ENCODE results near the gene LOXL1. TPM values are rescaled to one million over a fixed set of nuclear protein-coding genes. Genes with fewer than 3 reads are reported as not detected.
"Not testable (repeated sequence)": the region's sequence is repeated elsewhere in the genome, so short reads cannot be mapped to it uniquely, and the experiment has no call there.

LOXL1 gene
- total RNA-seq, 1 donor from 2014 or later = 1.0 TPM

DNA sequence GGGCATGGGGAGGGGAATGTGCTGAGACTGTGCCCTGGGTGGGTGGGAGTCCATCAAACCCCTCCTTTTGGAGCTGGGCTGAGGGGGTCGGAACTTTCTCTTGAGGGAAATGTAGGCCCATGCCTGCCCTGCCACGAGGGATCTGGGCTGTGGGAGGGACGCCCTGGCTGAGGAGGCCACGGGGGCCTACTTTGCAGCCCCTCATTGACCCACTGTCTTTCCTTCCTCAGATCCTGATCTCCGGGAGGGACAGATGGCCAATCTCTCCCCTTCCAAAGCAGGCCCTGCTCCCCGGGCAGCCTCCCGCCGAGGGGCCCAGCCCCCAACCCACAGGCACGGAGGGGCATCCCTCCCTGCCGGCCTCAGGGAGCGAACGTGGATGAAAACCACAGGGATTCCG lies 25.3 kb downstream of the LOXL1 start:
- intact Hi-C loops (cut with micrococcal nuclease) = loop anchor here (1.0 kb wide), 1 partner anchor 13 kb away; no protein-coding TSS in a partner anchor

DNA sequence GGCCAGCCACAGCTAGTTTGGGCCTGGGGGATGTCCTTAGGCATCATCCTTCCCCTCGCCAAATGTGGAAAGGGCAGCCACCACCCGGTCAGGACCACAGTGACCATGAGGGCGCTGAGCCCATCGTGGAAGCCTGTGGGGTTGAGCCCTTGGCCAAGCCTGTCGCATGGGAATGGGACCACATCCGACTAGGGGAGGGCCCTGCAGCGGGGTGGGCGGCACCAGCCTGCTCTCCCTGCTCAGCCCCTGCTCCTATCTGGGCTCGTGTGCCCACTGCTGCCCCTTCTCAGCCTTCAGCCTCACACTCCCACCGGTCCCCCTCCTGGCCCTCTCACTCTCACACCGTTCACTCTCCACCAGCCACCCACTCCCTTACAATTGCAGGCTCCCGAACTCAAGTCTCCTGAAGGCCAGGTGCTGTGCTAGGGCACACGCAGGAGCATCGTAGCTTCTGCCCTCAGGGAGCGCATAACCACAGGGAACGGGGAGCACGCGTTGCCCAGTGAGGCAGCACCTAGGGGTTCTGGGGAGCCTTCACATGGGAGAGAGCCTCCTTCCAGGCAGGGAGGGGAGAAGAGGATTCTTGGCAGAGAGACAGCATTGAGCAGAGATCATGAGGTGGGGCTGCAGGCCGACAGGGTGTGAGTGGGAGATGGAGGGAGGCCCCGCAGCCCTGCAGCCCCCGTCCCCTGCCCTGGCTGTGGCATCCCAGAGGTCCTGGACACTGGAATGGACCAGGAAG lies 26.1 kb downstream of the LOXL1 start:
- intact Hi-C loops (cut with micrococcal nuclease) = no loop called here

GRCh38 chr15:73952913-73953750 lies 26.9 kb downstream of the LOXL1 start:
- intact Hi-C loops (cut with micrococcal nuclease) = no loop called here

GRCh38 chr15:73954188-73955145 lies 28.2 kb downstream of the LOXL1 start:
- intact Hi-C loops (cut with micrococcal nuclease) = no loop called here

DNA sequence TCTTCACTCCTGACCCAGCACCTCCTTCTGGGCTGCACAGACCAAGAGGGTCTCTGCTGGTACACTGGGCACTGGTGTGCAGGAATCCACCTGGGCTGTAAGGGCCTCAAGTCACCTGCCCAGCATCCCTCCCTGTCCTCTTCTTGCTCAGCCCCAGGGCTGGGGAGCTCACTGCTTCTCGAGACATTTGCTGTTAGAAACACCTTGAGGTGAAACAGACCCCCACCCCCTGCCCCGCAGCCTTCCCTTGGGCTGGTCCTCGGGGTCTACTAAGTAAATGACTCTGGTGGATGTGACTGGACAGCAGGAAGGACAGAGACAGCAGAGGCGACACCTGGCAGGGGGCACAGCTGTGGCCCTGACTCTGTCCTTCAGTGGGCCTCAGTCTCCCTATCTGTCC lies 29.1 kb downstream of the LOXL1 start:
- intact Hi-C loops (cut with micrococcal nuclease) = no loop called here

DNA sequence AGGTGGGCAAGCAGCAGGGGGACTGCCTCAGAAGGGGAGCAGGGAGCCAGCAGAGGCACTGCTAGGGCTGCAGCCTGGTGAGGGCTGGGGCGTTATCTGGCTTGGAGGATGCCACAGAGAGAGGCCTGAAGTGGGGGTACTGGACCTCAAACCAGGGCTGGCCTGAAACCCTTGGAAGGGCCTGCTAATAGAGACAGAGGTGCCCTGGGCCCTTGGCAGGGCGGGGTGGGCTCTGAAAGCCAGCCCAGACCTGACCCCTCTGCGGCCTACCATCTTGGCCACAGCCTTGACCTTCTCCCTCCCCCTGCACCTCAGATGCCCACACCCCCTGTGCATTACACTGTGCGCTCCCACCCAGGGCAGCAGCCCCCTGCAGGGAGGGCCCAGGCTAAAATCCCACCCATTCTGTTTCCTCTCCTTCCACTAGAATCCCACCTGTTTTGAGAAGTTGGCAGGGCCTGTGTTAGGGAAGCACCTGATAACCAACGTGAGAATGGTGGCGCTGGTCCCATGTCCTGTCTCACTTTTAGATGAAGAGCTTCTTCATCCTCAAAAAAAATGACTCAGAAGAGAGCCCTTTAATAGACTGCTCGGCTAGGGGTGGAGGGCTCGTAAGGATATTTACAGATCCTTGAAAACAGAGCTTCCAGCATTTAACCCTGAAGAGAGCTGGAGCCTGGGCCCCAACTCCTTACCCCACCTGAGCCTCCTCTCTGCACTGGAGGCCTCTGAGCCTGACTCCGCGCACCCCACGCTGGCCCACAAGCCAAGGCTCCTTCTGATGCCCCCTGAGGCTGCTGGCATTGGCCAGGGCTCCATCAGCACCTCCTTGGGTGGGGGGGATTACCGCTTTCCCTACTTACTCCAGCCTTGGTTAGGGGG lies 29.8 kb downstream of the LOXL1 start:
- intact Hi-C loops (cut with micrococcal nuclease) = no loop called here

- intact Hi-C loops (cut with micrococcal nuclease) = no loop called here
These were observed 30.5 kb downstream of the LOXL1 start for GRCh38 chr15:73956743-73957135.

DNA sequence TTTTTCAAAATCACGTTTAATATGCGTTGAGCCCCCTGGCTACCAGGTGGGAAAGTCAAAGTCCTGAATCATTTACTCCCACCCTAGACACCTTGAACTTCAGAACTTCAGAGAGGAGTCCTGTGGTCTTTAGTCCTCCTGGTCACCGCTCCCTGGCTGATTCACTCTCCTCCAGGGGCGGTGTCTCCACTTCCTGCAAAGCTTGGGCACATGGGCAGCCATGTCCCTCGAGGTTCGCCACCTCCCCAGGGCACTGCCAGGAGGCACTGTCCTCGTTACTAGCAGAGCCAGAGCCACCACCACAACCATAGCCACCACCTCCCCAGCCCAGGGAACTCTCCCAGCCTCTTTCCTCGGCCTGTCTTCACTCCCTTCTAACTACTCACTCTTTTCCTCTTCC lies 31.0 kb downstream of the LOXL1 start:
- intact Hi-C loops (cut with micrococcal nuclease) = no loop called here

- intact Hi-C loops (cut with micrococcal nuclease) = no loop called here
These were observed 31.5 kb downstream of the LOXL1 start for GRCh38 chr15:73957785-73958184.

GRCh38 chr15:73959012-73959581 lies 32.8 kb downstream of the LOXL1 start:
- intact Hi-C loops (cut with micrococcal nuclease) = loop anchor here (1.0 kb wide), 1 partner anchor 32 kb away; no protein-coding TSS in a partner anchor

DNA sequence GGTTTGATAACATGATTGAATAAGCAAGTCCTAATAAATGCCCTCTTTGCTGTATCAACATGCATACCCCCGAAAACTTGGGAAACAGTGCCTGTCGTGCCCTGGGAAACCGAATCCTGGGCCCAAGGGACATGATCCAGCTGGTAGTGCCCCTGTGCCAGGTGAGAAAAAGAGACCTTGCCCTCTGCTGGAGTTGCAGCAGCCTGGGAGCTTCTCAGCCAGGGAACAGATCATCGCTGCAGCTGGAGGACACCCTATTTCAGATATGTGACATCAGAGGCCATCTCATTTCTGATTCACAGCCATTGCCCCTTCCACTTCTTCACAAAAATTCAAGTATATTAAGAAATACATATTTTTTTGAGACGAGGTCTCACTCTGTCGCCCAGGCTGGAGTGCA lies 33.5 kb downstream of the LOXL1 start:
- intact Hi-C loops (cut with micrococcal nuclease) = loop anchor here (1.0 kb wide), 1 partner anchor 32 kb away; no protein-coding TSS in a partner anchor

GRCh38 chr15:73960472-73961070 lies 34.3 kb downstream of the LOXL1 start:
- intact Hi-C loops (cut with micrococcal nuclease) = not testable (repeated sequence)

GRCh38 chr15:73962433-73962832 lies 36.2 kb downstream of the LOXL1 start:
- intact Hi-C loops (cut with micrococcal nuclease) = no loop called here

DNA sequence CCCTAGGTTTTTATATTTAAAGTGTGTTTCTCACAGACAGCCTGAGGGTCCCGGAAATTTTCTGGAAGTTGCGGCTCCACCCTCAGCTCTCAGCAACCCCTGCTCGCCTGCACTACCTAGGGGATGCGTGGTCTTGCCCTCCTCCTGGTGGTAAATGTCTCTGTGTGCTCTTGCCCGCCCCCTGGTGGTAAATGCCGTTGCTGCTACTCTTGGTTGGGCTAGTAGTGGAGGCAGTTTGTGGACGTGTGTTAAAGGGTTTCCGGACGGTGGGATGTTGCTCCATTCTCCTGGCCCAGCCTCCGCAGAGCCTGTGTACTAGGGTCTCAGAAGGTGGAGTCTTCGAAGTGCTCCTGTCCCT lies 38.5 kb downstream of the LOXL1 start:
- intact Hi-C loops (cut with micrococcal nuclease) = loop anchor here (1.0 to 2.0 kb wide), 4 partner anchors 13 to 90 kb away; partner anchors contain the start of gene LOXL1

DNA sequence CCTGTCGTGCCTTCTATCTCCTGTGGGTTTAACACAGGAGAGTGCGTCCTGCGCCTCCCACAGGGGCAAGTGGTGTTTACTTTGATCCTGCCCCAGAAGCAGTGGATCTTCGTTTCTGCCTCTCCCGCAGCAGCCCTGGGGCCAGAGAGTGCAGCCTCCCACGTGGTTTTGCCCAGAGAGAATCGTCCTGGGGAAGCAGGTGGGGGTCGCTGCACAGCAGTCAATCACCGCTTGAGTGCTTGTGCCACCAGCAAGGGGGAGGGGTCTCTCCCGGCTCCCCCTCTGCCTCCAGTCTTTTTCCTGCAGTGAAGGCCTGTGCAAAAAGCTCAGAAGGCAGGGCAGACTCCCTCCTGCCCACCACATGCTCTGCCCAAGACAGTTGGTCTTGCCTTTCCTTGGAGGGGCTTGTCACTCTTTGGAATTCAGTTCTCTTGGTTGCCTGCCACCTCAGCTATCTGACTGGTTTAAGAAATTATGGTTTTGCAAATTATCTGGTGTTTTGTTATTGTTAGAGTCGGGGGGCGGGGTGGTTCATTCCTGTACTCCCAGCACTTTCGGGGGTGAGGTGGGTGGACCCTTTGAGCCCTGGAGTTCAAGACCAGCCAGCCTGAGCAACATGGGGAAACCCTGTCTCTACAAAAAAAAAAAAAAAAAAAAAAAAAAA lies 39.0 kb downstream of the LOXL1 start:
- intact Hi-C loops (cut with micrococcal nuclease) = loop anchor here (2.0 kb wide), 1 partner anchor 38 kb away; the partner anchor contains the start of gene LOXL1

DNA sequence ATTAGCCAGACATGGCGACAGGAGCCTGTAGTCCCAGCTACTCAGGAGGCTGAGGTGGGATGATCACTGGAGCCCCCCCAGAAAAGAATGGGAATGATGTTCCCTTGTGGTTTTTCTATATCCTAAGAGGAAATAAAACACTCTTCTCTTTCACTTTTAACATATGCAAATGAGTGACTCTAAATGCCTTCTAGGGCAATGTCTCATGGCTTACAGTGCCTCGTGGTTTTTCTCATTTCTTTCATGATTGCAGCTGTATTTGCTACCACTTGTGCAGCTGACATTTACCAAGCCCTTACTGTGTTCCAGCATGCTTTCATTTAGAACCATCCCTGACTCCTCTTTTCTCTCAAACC lies 39.5 kb downstream of the LOXL1 start:
- intact Hi-C loops (cut with micrococcal nuclease) = loop anchor here (2.0 kb wide), 1 partner anchor 39 kb away; the partner anchor contains the start of gene LOXL1

- intact Hi-C loops (cut with micrococcal nuclease) = no loop called here
These were observed 42.2 kb downstream of the LOXL1 start for GRCh38 chr15:73968461-73968860.

- intact Hi-C loops (cut with micrococcal nuclease) = no loop called here
These were observed 43.0 kb downstream of the LOXL1 start for GRCh38 chr15:73969151-73969759.

All from T-helper 1 cell treated with Interleukin-12 subunit alpha and Interleukin-12 subunit beta and Interleukin-4 antibody, amounts not matched to agents 30 ng/mL and 1 ng/mL, for 36 hours (primary cell).